Left cardiac atrium (tissue), 4 donors: ENCODE results near the gene CDK6. TPM values are rescaled to one million over a fixed set of nuclear protein-coding genes. Genes with fewer than 3 reads are reported as not detected.

Source experiments
- ATAC-seq, 2 donors: fragments of 200-7000 bp; cut with Tn5 transposase; one replicate each; pipeline ENCODE4 v1.9.1; 2020; ENCODE audit warnings: mild to moderate bottlenecking in 2 of 2, moderate library complexity in 2 of 2
- DNase-seq: peaks from one replicate; pipeline ENCODE4 v3.0.0-alpha.2; 2020
- intact Hi-C, 2 donors: fragments of 100-400 bp; cut with DNase I; formaldehyde crosslinking; loops; one replicate each; pipeline versions ENCODE4 v1.14.1 to v1.15.1; 2022 to 2023
- total RNA-seq, 2 donors: library from RNA; stranded (reverse); fragmentation: NEBNext Ultra II Directional; extraction: Animal tissue kit (Norgen Biotek cat#: 25700); gene quantifications; one replicate each; pipeline ENCODE4 v1.2.1, GENCODE V29; 2021
- donor health status: DM: no; HTN: yes; CAD: no.
- donor health status: DM: no; HTN: yes; CAD: no; lungs with severe emphysema.
- donor health status: DM: yes; HTN: yes; CAD: no.
- donor health status: Dilated cardiomyopathy.

CDK6 gene
- total RNA-seq, 2 donors from 2014 or later: 12.9 to 13.9 TPM

GRCh38 chr7:92560602-92561001 is 275.8 kb downstream of the CDK6 start:
- no peak for DNase-seq
- no peak for ATAC-seq
- intact Hi-C loops: no loop called here

GRCh38 chr7:92557808-92558362 is 278.5 kb downstream of the CDK6 start:
- ATAC-seq (no peak), DNase-seq (no peak)
- intact Hi-C loops: no loop called here

- ATAC-seq (no peak), DNase-seq (no peak)
- intact Hi-C loops: no loop called here
These were observed 279.1 kb downstream of the CDK6 start for GRCh38 chr7:92557249-92557648.

Other genes with a start within 250 kb of the CDK6 start
- gene FAM133B, start 246.2 kb downstream of the CDK6 start, total RNA-seq: 10 to 100 TPM; 13.0 to 14.2 TPM